RKO (cell line): ENCODE results near the gene ACADSB.

Experiments
- DNase-seq: peaks from one replicate; pipeline ENCODE4 v3.0.0-alpha.2; 2016; ENCODE audit warnings: low spot score

The ACADSB gene

GRCh38 chr10:123004298-123004697 lies 4.5 kb upstream of the ACADSB start:
- no peak for DNase-seq

GRCh38 chr10:123007558-123008354 lies 1.1 kb upstream of the ACADSB start:
- peak; percentile 90 for DNase-seq

DNA sequence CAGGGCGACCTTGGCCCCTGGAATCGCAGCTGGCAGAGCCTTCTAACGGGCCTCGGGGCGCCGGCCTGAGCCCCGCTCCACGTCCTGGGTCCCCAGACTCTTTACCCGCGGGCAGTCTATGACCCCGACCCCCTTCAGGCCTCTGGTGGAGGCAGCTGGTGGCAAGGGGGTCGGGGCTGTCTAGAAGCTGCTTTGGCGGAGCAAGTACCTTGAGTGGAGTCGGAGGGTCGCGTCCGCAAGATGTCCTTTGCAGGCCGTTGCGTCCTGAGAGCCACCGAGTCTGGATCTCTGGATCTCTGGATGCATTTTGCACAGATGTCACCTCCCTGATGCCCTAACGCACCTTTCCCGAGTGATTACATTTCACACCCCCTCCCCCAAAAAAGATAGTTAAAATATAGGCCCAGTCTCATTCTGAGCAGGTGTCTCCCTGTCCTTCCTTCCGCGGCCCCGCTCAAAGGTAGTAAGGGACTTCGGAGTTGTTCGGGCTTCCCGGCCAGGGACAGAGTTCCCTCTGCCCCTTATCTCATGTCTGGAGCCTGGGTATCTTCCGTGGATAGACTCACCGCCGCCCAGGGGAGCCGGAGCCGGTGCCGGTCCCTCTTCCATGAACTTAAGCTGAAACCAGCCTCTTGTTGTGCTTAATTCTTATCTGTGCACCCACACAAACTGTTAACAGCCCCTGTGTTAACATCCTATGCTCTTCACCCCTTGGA lies 457 bp downstream of the ACADSB start:
- peak; percentile 21 for DNase-seq

DNA sequence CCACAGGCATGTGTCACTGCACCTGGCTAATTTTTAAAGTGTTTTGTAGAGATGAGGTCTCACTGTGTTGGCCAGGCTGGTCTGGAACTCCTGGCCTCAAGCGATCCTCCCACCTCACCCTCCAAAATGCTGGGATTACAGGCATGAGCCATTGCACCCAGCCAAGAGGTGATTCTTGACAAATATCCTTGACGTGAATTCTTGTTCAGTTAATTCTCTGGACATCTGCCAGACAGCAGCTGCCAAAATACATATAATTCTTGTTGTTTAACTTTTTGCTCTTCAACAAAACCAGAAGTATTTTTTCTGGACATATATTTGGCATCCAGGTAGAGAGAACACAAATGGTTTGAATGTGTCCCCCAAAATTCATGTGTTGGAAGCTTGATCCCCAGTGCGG lies 3.2 kb downstream of the ACADSB start:
- DNase-seq, result no peak

DNA sequence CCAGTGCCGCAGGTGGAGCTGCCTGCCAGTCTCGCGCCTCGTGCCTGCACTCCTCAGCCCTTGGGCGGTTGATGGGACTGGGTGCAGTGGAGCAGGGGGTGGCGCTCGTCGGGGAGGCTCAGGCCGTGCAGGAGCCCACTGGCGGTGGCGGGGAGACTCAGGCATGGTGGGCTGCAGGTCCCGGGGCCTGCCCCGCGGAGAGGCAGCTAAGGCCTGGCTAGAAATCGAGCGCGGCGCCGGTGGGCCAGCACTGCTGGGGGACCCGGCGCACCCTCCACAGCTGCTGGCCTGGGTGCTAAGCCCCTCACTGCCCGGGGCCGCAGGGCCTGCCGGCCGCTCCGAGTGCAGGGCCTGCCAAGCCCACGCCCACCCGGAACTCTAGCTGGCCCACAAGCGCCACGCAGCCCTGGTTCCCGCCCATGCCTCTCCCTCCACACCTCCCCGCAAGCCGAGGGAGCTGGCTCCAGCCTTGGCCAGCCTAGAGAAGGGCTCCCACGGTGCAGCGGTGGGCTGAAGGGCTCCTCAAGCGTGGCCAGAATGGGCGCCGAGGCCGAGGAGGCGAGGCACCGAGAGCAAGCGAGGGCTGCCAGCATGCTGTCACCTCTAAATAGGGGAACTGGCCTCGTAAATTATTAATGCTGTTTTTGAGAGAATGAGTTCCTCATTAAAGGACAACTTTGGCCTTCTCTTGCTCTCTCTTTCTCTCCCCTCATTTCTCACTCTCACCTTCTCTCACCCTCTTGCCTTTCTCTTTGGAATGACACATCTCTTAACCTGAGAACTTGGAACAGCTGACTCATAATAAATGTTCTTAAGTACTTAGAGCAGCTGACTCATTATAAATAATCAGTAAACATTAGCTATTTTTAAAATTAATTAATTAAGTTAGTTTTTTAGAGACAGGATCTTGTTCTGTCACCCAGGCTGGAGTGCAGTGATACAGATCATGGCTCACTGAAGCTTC lies 4.9 kb downstream of the ACADSB start:
- no peak for DNase-seq

- no peak for DNase-seq
Measured at GRCh38 chr10:123014772-123015171, 6.0 kb downstream of the ACADSB start.

- no peak for DNase-seq
Measured at GRCh38 chr10:123016228-123016627, 7.4 kb downstream of the ACADSB start.

- no peak for DNase-seq
Measured at GRCh38 chr10:123017421-123018165, 8.8 kb downstream of the ACADSB start.

- no peak for DNase-seq
Measured at GRCh38 chr10:123018531-123018930, 9.7 kb downstream of the ACADSB start.

DNA sequence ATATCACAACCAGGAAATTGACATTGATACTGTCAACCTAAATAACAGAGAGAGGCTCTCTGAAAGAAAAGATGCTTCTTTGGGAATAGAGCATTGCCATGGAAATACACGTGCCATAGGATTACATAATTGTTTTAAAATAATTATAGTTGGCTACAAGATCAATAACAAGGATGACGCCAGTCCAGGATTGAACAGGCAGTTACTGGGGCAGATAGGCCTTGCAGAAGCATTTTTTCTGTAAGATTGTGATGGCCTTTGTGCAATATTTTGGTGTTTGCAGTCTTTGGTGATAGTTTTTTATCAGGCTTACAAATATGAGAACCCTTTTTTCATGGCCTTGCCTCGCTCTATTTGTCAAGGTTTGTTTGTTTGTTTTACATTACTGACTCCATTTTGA lies 10.5 kb downstream of the ACADSB start:
- no peak for DNase-seq

DNA sequence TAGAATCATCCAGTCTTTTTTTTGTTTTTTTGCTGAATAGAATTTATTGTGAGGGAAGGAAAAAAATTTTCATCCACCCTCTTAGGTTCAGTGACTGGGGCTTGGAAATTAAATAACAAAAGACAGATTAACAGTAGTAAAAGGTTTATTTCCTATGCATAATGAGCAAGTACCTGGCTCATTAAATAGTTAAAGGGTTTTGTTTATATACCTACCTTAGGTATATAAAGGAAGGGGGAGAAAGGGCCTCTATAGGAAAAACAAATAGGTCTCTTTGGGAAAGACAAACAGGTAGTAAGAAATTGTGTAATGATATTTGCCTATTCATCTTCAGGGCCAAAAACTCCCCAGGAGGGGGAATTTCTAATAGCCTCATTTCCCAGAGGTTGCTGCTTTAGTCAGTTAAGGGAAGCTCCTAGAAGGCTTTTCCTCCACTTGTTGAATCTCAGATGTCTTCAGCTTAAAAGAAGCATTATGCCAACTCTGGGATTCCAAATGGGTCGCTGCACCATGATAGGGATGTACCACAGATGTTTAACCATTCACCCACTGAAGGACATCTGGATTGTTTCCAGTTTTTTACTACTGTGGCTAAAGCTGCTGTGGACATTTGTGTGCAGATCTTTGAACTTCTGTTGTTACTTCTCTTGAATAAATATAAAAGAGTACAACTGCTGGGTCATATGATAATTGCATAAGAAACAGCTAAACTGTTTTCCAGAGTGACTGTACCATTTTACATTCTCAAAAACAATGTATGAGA lies 11.3 kb downstream of the ACADSB start:
- DNase-seq, result no peak

DNA sequence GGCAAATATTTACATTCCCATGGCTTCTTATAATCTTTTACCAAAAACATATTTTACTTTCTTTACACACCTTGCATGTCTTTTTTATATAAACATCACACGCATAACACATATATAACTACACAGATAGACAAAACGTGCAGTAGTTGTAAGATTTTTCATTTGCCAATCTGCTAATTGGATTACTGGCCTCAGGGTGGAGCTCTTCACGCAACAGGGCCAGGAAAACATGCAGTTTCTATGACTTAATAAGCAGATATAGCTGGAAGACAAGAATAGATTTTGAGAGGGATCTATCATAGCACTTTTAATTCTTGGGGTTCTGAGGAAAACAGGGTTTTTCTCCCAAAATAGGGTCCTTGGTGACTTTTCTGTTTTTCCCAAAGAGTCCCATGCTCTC lies 12.7 kb downstream of the ACADSB start:
- DNase-seq, result peak; percentile 33

GRCh38 chr10:123024540-123024939 lies 15.7 kb downstream of the ACADSB start:
- no peak for DNase-seq

DNA sequence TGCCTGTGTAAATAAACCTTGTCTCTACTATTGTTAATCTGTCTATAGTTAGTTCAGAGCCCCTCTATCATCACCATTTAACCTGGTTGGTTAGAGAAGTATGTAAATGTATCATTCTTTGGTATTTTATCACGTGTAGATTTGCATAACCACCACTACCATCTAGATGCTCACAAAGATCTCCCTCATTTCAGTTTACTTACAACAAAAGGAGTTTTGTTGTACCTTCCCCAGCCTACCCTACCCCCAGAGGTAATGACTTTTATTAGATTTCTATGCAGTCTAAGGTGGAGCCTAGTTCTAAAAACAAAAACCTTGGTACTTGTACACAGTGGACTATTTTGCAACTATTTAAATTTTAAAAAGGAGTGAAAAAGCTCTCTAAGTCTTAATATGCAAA lies 17.5 kb downstream of the ACADSB start:
- no peak for DNase-seq

DNA sequence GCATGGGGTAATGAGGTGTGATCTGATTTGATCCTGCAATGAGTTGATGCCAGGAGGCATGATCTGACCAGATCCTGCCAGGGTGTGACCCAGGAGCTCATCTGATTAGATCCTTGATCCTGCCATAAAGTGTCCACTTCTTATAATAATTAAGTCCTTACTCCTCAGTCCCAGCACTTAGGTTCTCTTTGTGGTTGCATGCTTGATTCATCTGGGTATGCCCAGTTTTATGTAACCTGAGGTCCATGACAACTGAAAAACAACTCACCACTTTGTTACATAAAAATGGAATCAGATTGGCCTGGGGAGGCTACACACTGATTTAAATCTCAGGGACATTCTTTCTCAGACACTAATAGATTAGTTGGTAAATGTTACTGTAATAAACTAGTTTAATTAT lies 19.1 kb downstream of the ACADSB start:
- DNase-seq, result no peak

GRCh38 chr10:123031124-123031523 lies 22.3 kb downstream of the ACADSB start:
- DNase-seq, result no peak

DNA sequence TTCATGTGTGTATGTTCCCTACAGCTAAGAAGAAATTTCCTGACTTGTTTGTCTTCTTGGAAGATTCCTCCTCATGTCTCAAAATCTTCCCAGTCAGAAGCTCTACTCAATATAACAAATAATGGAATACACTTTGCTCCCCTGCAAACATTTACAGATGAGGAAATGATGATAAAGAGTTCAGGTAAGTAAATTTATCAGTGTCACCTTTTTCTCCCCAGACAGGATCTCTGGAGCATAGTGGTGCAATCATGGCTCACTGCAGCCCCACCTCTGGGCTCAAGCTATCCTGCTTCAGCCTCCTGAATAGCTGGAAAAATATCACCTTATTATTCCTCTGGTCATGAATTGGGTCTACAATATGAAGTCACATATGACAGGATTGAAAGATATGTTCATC lies 25.5 kb downstream of the ACADSB start:
- no peak for DNase-seq

DNA sequence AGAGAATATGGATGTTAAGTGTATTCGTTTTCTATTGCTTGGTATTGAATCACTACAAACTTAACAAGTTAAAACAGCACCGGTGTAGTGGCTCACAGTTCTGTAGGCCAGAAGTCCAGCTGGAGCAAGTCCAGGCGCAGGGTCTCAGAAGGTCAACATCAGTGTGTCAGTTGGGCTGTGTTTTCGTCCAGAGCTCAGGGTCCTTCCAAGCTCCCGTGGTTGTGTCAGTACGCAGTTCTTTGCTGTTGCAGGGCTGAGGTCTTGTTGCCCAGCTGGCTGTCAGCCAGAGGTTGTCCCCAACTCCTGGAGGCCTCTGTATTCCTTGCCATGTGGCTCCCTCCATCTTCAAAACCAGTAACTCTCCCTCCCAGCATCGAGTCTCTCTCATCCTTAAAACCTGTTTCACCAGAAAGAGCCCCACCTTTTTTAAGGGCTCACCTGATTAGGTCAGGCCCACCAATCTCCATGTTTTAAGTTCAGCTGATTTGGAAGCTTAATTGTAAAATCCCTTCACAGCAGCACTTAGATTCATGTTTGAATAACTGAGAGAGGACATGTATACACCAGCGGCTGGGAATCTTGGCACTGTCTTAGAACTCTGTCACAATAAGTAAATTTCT lies 26.8 kb downstream of the ACADSB start:
- DNase-seq, result no peak

- no peak for DNase-seq
Measured at GRCh38 chr10:123038782-123039631, 30.2 kb downstream of the ACADSB start.

GRCh38 chr10:123039632-123039930 lies 30.8 kb downstream of the ACADSB start:
- no peak for DNase-seq
